IPS-20b (cell line): Measurements from ENCODE around the gene SDK1.
"Not testable (repeated sequence)": the region's sequence is repeated elsewhere in the genome, so short reads cannot be mapped to it uniquely, and the experiment has no call there.

Experiments used
- H3K27ac ChIP-seq: one replicate; pipeline ENCODE4 v1.5.1; 2013; ENCODE audit warnings: low read length
- H3K27me3 ChIP-seq: 2 replicates; pipeline ENCODE4 v1.6.1; 2013; ENCODE audit warnings: mild to moderate bottlenecking, low read length, inconsistent platforms; ENCODE audit not compliant: insufficient read depth
- H3K36me3 ChIP-seq: 2 replicates; pipeline ENCODE4 v1.6.1; 2013; ENCODE audit warnings: low read depth, mild to moderate bottlenecking, inconsistent platforms, low read length, moderate library complexity; ENCODE audit not compliant: insufficient read depth
- H3K4me1 ChIP-seq: 2 replicates; pipeline ENCODE4 v1.6.1; 2013; ENCODE audit warnings: mild to moderate bottlenecking, control low read depth, inconsistent platforms, low read length, moderate library complexity; ENCODE audit not compliant: insufficient read depth
- H3K4me3 ChIP-seq: 2 replicates; pipeline ENCODE4 v1.5.1; 2013; ENCODE audit warnings: mild to moderate bottlenecking, low read length, inconsistent platforms
- H3K9ac ChIP-seq: 2 replicates; pipeline ENCODE4 v1.6.1; 2013; ENCODE audit warnings: low read depth, mild to moderate bottlenecking, inconsistent platforms, low read length, moderate library complexity
- H3K9me3 ChIP-seq: 2 replicates; pipeline ENCODE4 v1.6.1; 2013; ENCODE audit warnings: mild to moderate bottlenecking, low read depth, low read length, inconsistent platforms; ENCODE audit not compliant: insufficient read depth

SDK1 gene

DNA sequence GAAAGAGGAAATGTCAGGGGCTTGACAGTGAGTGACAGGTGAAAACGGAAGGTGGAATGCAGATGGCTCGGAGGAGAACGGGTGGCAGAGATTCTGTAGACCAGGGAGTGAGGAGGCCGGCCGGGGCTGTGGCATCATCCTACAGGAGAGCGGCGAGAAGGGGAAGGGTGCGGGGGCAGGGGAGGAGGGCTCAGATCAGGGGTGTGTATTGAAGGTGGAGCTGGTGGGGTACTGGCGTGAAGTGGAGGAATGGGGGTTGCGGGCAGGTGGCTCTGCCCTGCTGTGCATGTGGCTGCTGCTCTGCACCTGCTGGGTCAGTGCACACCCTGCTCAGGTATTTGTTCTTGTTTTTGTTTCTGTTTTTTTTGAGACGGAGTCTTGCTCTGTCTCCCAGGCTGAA, 910.2 kb downstream of the SDK1 start:
- H3K4me3 ChIP-seq = no peak overlapping the region
- no peaks in the 10 kb centered on the region for H3K4me1 ChIP-seq
- H3K9me3 ChIP-seq = no peaks in the 10 kb centered on the region
- no peaks in the 10 kb centered on the region for H3K27me3 ChIP-seq
- H3K9ac ChIP-seq = no peak overlapping the region
- H3K27ac ChIP-seq = no peak overlapping the region
- H3K36me3 ChIP-seq = no peaks in the 10 kb centered on the region

DNA sequence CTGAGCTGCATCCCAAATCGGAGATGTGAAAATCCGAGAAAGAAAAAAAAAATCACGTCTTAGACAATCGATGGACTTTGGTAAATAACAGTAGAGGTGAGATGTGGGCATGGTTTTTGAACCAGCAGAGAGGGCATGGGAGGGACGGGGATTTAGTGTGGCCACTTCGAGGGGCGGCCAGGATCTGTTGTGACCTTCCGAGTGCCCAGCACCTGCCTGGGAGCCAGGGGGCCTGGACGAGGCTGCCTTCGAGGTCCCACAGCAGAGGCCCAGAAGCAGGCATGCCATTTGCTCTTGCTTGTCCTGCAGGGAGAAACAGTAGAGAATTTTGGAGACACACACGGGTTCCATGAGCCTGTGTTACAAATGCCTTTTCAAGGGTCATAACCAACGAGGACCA, 911.3 kb downstream of the SDK1 start:
- Histone ChIP-seq H3K27ac (no peak overlapping the region), H3K36me3 (no peaks in the 10 kb centered on the region), H3K4me3 (no peak overlapping the region), H3K4me1 (no peaks in the 10 kb centered on the region), H3K9ac (no peak overlapping the region), H3K27me3 (no peaks in the 10 kb centered on the region), H3K9me3 (no peaks in the 10 kb centered on the region)

DNA sequence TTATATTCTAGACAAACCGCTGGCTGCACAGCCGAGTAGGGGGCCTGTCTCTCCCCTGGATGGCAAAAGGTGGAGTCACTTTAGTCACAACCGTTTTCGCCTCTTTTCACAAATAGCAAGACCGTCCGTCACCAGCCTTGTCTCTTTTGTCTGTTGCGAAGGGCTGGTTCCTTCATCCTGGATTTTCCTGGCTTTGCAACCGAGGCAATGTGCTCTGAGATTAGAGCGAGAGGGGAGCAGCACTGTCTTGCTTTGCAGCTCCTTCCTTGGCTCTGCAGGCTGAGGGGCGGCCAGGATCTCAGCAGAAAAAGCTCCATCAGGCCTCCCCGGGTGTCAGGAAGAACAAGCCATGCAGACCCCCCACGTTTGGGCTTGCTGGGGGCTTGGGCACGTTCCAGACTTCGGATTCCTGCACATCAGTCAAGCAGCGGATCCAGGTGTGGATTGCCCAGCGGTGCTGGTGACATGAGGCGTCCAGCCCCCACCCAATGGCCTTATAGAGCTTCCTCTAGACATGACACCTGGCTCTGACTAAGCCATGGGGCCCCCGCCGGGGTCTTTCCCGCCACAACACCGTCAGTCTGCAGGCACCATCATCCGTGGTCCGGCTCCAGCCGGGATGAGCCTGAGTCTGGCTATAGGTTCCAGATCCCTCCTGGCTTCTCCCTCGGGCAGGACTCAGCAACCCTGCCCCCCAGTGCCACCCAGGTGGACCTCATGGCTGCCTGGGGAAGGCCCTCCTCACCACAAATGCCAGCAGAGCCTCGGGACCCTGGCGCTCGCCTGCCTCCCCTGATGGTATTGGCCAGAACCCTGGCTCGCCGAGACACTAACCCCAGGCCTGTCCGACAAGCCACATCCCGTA, 913.5 kb downstream of the SDK1 start:
- H3K27ac ChIP-seq = no peak overlapping the region
- H3K9ac ChIP-seq = no peak overlapping the region
- H3K27me3 ChIP-seq = no peaks in the 10 kb centered on the region
- no peaks in the 10 kb centered on the region for H3K4me1 ChIP-seq
- no peaks in the 10 kb centered on the region for H3K36me3 ChIP-seq
- H3K4me3 ChIP-seq = no peak overlapping the region
- H3K9me3 ChIP-seq = no peaks in the 10 kb centered on the region

DNA sequence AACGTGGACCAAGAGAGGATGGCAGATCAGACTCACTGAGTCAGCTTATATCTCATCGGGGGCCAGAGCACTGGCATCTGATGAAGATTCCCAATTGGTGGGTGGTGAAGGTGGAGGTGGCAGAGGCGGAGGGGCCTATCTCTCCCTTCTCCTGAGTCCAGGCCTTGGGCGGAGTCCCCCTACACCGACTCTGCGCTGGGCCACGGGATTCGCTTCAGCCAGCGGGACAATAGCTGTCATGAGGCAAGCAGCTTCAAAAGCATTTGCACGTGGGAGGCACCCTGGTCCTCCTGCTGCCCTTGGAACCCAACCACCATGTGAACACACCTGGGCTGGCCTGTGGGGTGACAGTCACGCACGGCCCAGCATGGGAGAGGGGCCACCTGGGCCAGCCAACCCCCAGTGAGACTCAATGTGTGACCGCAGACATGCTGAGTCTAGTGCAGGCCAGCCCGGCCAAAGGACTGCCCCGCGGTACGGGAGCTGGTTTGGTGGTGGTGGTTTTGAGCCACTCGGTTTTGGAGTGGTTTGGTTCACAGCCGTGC, 914.2 kb downstream of the SDK1 start:
- no peak overlapping the region for H3K27ac ChIP-seq
- no peaks in the 10 kb centered on the region for H3K4me1 ChIP-seq

DNA sequence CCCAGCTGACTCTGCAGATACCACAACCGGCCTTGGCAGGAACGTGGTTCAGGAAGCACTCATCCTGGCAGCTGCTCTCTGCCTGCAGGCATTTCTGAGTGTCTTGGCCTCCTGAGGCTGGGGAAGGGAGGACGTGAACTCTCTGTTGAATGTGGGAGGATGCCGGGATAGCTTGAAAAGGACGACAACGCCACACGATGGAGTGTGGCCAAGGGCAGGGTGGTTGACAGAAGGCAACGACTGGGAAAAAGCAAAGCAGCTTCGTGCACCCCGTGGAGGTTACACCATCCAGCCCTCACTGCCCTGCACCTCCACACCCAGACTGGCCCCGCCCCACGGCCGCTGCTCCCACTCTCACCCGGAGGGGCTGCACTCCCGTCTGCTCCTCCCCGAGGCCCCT, 915.0 kb downstream of the SDK1 start:
- no peak overlapping the region for H3K9ac ChIP-seq
- H3K27me3 ChIP-seq = no peaks in the 10 kb centered on the region
- no peaks in the 10 kb centered on the region for H3K4me1 ChIP-seq
- no peaks in the 10 kb centered on the region for H3K36me3 ChIP-seq
- no peak overlapping the region for H3K27ac ChIP-seq
- no peak overlapping the region for H3K4me3 ChIP-seq
- no peaks in the 10 kb centered on the region for H3K9me3 ChIP-seq

More for the DNA sequence above, 914.2 kb downstream of the SDK1 start:
- Histone ChIP-seq H3K27me3 (no peaks in the 10 kb centered on the region), H3K9ac (no peak overlapping the region), H3K9me3 (no peaks in the 10 kb centered on the region), H3K36me3 (no peaks in the 10 kb centered on the region), H3K4me3 (no peak overlapping the region)

DNA sequence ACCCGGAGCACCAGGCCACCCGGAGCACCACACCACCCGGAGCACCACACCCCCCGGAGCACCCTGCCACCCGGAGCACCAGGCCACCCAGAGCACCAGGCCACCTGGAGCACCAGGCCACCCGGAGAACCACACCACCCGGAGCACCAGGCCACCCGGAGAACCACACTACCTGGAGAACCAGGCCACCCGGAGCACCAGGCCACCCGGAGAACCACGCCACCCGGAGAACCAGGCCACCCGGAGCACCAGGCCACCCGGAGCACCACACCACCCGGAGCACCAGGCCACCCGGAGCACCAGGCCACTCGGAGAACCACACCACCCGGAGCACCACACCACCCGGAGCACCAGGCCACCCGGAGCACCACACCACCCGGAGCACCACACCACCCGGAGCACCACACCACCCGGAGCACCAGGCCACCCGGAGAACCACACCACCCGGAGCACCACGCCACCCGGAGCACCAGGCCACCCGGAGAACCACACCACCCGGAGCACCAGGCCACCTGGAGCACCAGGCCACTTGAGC, 916.1 kb downstream of the SDK1 start:
- H3K27me3 ChIP-seq, H3K4me3 ChIP-seq, H3K9ac ChIP-seq, H3K27ac ChIP-seq, H3K36me3 ChIP-seq, H3K4me1 ChIP-seq, H3K9me3 ChIP-seq: not testable (repeated sequence)

DNA sequence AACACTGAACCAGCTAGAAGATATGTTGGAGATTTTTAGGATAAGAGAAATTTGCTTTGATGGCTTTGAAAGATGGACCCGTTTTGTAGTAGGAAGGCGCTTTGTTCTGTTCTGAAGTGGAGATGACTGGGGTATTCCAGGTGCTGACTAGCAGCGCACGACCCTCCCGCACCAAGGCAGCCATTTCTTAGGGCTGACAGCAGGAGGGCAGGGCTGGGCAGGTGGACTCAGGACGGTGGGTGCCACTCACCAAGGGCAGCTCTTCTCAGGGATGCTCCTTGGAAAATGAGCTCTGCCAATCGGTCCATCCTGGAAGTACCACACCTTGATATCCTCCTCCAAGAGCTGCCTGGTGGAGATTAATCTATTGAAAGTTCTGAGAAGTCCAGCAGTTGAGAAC, 917.4 kb downstream of the SDK1 start:
- no peak overlapping the region for H3K4me3 ChIP-seq
- no peaks in the 10 kb centered on the region for H3K9me3 ChIP-seq
- H3K9ac ChIP-seq = no peak overlapping the region
- H3K36me3 ChIP-seq = no peaks in the 10 kb centered on the region
- no peak overlapping the region for H3K27ac ChIP-seq
- no peaks in the 10 kb centered on the region for H3K27me3 ChIP-seq
- H3K4me1 ChIP-seq = no peaks in the 10 kb centered on the region

DNA sequence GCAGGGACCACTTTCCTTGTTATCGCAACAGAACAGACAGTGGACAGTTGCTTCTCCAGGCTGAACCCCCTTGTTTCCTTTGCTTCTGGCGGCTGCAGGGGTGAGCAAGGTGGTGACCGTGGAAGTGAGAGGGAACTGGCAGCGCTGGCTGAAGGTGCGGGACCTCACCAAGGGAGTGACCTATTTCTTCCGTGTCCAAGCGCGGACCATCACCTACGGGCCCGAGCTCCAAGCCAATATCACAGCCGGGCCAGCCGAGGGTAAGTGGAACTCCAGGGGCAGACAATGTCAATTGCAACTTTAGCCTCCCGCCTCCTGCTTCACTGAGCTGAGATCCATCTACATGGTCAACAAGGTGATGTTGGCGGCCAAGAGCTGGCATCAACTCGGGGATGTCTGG, 919.0 kb downstream of the SDK1 start:
- Histone ChIP-seq H3K27me3 (no peaks in the 10 kb centered on the region), H3K4me3 (no peak overlapping the region)

DNA sequence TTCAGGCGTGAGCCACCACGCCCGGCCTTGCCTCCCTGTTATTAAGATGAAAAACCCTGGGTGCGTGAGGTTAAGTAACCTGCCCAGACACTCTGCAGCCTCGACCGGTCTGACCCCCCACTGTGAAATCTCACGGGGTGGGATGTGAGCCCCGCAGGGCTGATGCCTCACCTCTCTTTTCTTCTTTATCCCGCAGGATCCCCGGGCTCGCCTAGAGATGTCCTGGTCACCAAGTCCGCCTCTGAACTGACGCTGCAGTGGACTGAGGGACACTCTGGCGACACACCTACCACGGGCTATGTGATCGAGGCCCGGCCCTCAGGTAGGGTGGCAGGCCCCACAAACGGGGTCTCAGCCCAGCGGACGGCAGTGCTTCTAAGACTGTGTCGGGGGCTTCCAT, 920.0 kb downstream of the SDK1 start:
- H3K36me3 ChIP-seq = no peaks in the 10 kb centered on the region
- H3K4me3 ChIP-seq = no peak overlapping the region
- no peak overlapping the region for H3K27ac ChIP-seq
- H3K9me3 ChIP-seq = no peaks in the 10 kb centered on the region
- no peaks in the 10 kb centered on the region for H3K4me1 ChIP-seq
- H3K27me3 ChIP-seq = no peaks in the 10 kb centered on the region
- H3K9ac ChIP-seq = no peak overlapping the region

More for the DNA sequence above, 919.0 kb downstream of the SDK1 start:
- H3K9ac ChIP-seq = no peak overlapping the region
- H3K27ac ChIP-seq = no peak overlapping the region
- H3K36me3 ChIP-seq = no peaks in the 10 kb centered on the region
- no peaks in the 10 kb centered on the region for H3K9me3 ChIP-seq
- H3K4me1 ChIP-seq = no peaks in the 10 kb centered on the region

DNA sequence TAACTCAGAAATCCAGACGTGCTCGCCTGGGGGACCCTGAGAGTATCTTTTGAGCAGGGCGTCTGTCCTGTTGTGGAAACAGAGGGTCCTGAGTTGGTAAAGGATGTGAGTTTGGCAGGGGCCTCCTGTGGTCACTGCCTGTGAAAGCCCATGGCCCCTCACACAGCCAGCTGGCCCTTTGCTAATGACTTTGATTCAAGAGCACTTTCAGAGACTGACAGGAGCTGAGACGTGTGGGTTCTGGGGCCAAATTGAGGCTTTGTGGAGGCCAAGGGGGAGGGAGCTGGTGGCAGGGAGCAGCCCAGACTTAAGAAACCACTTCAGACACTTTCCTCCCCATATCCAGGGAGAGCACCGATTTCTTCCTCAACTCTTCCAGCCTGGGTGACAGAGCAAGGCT, 921.6 kb downstream of the SDK1 start:
- no peak overlapping the region for H3K27ac ChIP-seq

DNA sequence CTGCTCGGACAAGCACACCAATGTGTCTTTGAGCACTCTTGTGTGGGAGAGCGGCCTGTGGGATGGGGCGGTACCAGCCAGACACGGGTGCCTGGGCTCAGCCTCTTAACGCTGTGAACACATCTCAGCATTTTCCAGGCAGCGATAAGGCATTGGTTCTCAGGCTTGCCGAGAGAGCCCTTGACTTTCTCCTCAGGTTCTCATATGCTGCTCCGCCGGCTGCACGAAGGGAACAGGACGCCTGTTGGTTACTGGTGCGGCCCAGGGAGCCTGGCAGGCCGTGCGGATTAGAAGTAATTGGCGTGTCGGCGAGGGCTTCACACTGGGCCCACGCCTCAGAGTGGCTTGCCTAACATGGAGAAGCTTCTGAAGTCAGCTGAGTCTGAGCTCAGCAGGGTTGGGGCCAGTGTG, 924.3 kb downstream of the SDK1 start:
- H3K4me3 ChIP-seq = no peak overlapping the region
- no peaks in the 10 kb centered on the region for H3K36me3 ChIP-seq
- H3K27me3 ChIP-seq = no peaks in the 10 kb centered on the region
- no peak overlapping the region for H3K9ac ChIP-seq
- H3K27ac ChIP-seq = no peak overlapping the region
- H3K9me3 ChIP-seq = no peaks in the 10 kb centered on the region
- no peaks in the 10 kb centered on the region for H3K4me1 ChIP-seq

More for the DNA sequence above, 921.6 kb downstream of the SDK1 start:
- H3K4me3 ChIP-seq = no peak overlapping the region
- H3K4me1 ChIP-seq = no peaks in the 10 kb centered on the region
- no peaks in the 10 kb centered on the region for H3K36me3 ChIP-seq
- no peaks in the 10 kb centered on the region for H3K27me3 ChIP-seq
- H3K9me3 ChIP-seq = no peaks in the 10 kb centered on the region
- H3K9ac ChIP-seq = no peak overlapping the region

DNA sequence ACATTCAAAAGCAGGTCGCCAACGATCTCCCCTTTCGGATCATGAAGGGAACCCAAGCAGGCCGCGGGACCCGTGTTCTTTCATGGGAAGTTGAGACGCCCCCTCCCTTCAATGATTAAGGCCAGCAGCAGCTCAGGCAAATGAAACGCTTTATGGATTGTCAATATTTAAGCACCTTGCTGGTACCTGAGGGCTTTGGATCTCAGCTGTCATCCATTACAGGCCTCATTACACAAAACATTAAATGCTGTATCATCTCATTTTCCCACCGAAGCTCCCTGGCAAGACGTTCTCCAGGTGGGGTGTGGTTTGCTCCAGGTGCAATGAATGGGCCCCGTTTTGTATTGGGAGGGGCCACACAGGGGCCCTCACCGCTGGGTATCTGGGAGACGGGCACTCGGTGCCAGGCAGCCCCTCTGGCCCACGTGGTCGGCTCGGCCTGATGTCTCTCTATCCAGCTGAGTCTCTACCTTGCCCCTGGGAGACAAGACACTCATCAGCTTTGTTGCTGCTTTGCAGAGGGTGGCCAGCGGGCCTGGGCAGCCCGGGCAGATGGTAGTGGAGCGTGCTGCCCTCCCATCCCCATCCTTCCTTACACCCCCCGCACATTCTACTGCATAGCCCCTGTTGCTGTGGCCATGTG, 925.0 kb downstream of the SDK1 start:
- H3K36me3 ChIP-seq = no peaks in the 10 kb centered on the region
- H3K4me1 ChIP-seq = no peaks in the 10 kb centered on the region
- no peak overlapping the region for H3K9ac ChIP-seq
- H3K27me3 ChIP-seq = no peaks in the 10 kb centered on the region
- H3K27ac ChIP-seq = no peak overlapping the region
- H3K4me3 ChIP-seq = no peak overlapping the region
- H3K9me3 ChIP-seq = no peaks in the 10 kb centered on the region
